HG02759 (cell line): ENCODE data around the gene EEA1.
"Not testable (repeated sequence)": the region's sequence is repeated elsewhere in the genome, so short reads cannot be mapped to it uniquely, and the experiment has no call there.

Experiments
- ATAC-seq: cut with Tn5 transposase; IDR thresholded peaks from one replicate; pipeline ENCODE4 v1.9.1; 2021; ENCODE audit warnings: mild to moderate bottlenecking, moderate library complexity; ENCODE audit not compliant: unreplicated experiment

EEA1 gene

DNA sequence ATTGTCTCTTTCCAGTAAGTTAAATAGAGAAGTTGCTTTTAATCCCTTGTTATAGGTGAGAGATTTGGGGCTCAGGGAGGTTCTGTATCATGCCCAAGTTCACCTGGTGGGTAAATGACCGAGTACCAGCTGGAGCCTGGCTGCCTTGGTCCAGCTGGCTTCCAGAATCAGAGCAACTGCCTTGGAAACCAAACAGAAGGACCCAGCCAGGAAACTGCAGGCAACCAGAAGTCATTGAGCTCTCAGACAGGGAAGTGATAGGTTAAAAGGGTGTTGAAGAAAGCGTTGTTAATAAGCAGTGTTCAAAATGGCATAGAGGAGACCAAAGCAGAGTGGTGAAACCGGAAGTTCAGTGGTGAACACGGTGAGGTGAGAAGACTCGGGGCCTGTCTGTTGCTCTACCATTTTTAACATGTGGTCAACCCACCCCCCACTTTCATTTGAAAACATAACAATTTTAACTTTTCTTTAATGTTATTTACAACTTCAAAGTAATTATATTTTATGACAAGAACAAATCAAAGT lies 171.4 kb downstream of the EEA1 start:
- ATAC-seq: no peak

DNA sequence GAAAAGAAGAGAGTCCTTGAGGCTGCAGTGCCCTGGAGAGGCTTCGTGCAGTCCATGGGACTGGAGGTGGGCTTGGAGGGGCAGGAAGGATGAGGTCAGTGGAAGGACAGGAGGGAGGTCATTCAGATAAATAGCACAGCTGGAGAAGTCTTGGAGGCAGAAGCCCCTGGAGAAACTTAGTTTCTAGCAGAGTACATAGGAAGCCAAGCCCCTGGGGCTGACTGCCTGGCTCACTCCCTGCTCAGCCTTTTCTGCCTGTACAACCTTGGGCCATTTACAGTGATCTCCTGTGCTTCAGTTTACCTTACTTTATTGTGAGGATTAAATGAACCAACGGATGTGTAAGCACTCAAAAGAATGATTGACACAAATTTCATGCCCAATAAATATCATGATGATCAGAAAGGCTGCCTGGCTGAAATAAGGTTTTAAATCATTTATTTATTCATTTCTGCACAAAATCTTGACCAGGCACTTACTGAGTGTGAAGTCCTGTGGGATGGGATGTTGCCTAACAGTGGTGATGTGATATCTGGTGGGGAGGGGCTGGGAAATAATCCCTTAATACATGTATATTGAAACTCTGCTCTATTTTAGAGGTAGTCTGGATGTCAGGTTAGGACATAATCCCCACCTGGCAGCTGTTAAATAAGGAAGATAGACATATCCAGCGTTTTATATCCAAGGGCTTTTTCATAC lies 172.0 kb downstream of the EEA1 start:
- ATAC-seq: no peak

DNA sequence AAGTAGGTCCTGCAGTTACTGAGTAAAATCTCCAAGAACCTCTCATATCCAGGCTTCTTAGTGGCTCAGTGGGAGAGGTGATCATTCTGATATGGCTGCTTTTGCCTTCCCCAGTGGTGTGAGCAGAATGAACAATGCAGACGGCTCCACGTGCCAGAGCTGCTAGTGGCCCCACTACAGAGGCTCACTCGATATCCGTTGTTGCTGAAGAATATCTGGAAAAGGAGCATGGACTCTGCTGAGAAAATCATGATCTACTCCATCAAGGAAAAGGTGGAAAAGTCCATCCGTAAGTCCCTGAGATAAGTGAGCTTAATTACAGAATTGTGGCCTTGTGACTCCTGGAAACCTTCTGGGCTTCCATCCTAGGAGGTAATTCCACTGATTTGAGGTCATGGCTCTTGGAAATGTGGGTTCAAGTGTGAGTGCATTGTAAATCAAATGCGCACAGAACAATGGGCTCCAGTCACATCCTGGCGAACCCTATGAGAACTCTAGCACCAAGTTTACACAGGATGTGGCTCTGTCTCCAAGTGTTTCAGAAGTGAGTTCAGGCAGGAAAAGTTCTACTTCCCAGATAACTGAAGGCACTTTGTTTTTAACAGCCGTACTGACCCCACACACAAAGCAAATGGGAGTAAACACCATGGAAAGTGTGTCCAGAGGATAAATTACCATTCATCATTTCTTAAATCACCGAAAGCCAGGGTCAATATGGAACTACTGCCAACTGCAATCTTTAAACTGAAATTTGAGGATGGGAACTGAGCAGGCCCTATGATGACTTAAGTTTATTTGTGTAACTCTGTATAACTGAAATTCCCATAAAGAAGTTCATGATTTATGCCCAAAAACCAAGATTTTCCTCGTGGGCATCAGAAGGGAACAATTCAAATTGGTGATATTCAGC lies 174.9 kb downstream of the EEA1 start:
- no peak for ATAC-seq

DNA sequence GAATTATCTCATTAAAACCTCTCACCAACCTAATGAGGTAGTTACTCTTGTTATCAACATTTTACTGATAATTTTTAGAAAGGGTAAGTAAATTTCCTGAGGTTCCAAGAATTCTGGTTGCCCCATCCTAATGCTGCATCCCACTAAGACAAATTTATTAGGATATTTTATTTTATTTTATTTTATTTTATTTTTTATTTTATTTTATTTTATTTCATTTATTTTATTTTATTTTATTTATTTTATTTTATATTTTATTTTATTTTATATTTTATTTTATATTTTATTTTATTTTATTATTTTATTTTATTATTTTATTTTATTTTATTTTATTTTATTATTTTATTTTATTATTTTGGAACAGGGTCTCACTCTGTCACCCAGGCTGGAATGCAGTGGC lies 179.4 kb downstream of the EEA1 start:
- not testable (repeated sequence) for ATAC-seq

DNA sequence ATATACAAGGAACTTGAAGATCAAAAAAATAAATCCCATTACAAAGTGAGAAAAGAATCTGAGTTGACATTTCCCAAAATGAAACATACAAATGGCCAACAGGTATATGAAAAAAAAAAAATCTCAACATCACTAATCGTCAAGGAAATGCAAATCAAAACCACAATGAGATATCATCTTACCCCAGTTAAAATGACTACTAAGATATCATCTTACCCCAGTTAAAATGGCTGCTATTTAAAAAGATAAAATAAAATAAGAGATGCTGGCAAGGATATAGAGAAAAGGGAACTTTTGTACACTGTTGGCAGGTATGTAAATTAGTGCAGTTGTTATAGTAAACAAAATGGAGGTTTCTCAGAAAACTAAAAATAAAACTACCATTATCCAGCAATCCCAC lies 181.9 kb downstream of the EEA1 start:
- no peak for ATAC-seq

DNA sequence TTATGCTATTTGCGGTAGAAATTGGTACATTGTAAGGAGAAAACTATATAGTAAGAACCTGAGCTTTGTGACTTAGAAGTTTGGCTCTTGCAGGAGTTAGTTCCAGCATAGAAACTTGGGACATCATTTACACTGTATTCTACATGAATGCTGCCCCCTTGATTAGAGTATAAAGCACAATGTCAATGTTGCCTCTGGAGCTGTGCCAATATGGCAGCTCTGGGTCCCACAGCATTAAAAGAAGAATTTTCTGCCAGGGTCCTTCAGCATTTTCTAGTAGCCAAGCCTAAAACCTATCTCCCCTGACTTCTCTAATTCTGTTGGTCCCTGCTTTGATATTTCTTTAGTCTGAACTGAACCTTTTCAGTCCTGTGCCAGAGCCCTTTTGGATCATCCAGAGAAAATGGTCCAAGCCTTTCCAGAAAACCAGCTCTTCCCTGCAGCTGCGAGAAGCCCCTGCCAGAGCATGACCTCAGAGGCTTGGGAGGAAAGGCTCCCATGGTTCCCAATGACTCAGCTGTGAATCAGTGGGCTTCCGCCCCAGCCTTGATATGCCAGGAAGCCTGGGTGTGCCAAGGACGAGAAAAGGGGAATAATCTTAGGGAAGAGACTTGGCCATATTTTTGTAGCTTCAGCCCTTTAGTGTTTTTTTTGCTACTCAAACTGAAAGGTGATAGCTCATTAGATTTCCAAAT lies 183.1 kb downstream of the EEA1 start:
- ATAC-seq: no peak

DNA sequence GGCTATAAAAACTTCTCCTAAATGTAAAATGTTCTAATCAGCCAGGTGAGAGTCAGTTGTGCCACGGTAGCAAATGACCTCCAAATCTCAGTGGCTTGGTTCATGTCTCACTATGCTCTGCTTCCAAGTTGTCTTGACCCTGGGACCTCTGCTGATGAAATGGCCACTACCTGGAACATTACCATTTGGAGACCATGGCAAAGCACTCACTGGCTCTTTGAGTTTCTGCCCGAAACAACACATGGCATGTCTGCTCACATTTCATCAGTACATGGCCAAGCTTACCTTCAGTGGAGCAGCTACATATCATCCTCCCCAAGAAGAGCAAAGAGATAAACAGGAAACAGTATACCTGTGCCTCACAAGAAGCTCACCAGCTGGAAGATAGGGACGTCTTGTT lies 186.1 kb downstream of the EEA1 start:
- no peak for ATAC-seq

DNA sequence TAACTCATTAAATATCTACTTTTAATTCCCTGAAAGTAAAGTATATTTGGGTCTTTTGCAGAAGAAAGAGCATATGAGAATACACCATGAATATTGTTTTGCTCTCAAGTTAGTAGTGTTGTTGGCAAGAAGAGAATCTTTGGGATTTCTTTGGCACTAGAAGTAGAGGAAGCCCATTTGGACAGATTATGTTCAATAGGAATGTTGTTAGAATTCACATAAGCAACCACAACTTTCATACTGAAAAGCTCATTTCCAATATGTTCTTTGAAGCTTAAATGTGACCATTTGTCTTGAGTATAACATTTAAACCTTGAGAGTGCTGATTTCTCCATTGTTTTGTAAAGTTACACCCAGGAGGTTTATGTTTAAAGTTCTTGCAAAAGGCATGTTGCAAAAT lies 188.7 kb downstream of the EEA1 start:
- no peak for ATAC-seq

DNA sequence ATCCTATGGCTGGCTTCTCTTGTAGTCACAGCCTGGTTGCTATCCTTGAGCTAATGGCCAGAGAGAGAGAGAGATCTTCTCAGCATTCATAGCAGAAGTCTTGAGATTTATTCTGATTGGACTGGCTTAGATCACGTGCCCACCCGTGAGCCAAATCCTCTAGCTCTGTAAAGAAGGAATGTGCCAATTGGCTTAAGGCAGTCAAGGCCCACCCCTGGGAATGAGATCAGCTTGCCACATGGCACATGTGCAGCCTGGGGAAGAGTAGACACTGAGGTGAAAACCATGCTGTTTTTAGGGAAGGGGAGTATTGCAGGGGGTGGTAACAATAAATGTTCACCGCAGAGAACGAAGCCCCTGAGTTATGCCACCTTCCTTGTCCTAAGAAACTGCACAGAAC lies 190.0 kb downstream of the EEA1 start:
- ATAC-seq: no peak

DNA sequence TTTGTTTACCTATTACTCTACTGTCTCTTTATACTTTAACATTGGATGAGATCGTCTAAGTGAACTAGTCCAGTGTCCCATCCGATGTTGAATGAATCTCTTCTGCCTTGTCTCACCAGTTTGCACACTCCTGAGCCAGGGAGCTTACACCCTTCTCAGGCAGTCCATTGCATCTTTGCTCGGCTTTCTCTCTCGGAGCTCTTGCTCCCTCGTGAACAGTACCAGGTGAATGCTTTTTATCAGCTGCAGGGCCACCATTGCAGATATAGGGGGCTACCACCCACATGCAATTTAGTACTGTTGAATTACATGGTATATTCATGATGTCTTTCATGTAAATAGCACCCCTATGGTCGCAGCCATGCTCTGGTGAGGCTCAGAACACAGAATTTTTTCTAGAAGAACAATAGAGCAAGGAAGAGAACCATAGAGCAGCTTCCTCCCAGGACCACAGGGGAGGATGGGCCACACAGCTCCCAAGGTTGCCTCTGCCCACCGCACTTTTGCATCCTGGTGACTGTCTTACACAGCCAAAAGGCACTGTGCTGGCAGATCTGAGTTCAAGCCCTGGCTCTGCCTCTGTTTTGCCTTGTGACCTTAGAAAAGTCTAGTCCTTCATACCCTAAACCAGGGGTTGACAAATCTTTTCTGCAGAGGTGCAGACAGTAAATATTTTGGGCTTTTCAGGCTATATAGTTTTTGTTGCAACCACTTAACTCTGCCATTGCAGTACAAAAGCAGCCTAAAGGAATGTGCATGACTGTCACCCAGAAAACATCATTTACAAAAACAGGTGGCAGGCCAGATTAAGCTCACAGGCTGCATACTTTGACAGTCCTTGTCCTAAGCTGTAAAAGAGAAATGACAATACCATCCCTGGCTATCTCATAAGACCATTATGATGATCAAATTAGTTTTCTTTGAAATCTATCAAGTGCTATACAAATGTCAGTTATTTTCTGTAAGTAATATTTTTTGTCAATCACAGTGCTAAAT lies 190.9 kb downstream of the EEA1 start:
- no peak for ATAC-seq

DNA sequence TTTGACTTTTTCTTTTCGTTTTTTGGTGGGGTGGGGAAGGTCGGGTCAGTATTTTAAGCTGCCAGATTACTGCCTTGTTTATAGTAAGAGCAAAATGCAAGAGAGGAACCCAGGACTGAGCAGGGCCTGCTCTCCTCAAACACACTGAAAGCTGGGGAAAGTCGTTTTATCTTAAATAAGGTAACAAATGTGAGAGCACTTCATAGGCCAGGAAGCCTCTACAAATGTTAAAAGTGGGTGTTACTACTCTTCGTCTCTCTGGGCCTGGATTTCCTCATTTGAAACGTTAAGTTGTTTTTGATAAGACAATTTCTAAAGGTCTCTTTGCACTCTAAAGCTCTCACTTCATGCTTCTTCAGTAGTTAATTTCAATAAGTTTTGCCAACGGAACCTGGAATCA lies 192.5 kb downstream of the EEA1 start:
- no peak for ATAC-seq

DNA sequence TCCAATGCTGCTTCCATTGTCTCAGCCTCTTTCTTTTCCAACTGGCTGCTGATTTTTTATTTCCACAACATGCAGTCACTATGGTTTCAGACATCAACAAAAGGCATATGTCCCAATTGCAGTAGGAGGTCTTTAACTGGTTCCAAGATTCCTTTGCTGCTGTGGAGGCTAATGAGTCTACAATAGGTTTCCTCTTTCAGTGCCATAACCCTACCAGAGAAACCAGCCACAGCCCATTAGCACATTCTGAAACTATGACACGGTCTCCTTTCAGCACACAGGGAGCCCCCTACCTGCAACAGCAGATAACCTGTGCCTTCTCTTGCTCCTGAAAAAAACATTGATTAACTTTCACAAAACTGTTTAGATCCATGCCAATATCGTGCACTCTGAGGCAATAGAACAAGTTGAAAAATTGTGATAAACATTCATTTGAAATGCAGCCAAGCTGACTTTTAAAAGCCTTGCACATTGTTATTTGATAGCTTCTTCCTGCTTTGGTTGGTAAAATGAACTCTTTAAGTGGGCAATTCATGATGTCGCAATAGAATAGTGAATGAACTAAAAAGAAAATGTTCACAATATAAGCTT lies 193.9 kb downstream of the EEA1 start:
- no peak for ATAC-seq

DNA sequence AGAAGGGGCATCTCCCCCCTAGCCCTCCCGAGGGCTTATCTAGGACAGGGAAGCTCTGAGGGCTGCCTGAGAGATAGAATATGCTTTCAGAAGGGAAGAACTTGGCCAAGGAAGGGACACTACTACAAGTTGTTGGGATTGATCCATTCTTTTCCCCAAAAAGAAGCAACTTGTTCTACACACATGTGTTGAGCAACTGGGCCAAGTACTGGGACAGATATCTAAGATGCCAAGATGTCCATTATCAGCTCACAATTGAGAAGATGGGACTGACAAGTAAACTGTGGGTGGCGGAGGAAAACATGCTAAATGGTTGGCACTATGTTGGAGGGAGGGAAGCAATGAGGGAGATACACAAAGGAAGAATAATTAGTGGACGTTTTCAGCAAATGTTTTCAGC lies 195.4 kb downstream of the EEA1 start:
- ATAC-seq: no peak

DNA sequence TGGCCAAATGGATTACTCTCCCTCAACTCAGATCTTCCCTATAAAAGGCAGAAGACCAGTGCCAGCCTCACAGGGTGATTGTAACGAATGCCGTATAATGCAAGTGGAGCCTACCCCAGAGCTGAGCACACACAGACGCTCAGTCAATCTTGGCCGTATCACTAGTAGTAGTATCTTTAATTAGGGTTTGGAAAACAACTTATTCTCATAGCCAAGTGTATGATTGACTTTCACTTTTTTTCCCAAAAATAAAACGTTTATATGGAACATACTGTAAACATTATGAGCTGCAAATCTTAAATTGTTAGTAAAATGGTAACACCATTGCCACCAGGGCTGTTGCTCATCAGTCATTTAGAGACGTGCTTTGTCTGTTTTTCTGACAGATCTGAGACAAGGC lies 195.9 kb downstream of the EEA1 start:
- no peak for ATAC-seq

DNA sequence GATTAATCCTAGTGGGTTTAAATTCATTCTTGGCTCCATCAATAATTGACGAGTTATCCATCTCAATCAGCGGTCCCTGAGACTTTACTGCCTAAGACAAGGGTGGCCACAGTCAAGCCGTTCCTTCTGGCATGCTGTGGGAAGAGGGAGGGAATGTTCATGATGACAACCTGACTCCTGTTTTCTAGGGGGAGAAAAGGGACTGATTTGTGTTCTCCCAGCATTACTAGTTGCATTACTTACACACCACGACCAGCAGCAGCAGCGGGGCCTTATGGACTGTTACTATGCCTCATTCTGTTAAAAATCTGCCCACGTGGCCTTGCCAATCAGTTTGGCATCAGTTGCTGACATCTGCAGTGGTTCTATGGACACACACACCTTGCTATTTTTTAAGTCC lies 196.4 kb downstream of the EEA1 start:
- ATAC-seq: no peak

DNA sequence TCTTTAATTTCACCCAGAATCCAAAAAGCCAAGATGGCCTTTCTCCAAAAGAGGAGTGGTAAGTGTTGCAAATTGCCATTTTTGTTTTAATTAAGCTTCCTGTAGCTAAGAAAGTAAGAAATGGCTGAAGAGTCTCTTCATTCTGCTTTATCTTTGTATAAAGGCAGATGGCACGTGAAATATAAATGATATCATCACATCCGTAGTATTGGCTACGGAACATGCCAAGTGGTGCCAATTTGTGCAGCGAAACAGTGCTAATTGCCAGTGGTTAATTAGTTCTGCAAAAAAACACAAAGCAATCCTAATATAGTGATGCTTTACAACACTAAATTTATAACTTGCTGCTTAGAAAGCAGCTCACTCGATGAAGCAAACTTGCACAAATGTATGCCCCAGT lies 196.9 kb downstream of the EEA1 start:
- ATAC-seq: no peak

DNA sequence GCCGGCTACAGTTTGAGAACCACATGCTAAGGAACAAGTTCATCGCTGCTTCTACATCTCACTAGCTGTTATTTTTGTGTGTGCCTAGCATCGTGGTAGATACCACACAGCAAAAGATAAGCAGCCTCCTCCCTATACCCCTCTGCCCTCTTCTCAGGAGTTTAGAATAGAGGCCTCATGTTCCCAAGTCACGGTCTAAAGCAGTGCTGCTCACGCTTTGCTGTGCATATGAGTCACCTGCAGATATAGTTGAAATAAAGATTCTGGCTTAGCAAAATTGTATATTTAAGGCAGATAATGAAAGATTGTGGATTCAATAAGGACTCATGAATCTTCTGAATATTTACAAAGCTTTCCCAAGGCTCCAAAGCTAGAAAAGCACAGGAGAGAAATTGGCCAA lies 198.3 kb downstream of the EEA1 start:
- ATAC-seq: no peak

DNA sequence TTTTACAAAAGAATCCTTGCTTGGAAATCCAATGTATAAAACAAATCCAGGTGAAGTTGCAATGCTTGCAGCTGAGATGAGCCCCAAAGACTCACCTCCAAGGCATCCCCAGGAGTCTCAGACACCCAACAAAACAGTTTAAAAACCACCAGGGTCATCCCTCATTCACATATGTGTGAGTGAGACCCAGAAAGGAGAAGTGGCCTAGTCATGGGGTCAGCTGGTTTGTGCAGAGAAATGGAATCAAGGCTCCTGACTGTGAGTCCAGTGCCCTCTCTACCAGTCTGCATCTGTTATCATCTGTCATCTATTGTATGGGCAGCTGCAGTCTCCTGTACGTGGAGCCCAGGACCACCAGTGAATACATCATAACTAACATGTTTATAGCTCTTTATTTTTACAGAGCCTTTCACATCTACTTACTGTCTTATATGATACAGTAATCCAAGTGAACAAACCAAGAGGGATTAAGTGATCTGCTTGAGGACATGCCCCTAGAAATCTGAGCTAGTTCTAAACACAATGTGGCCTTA lies 199.3 kb downstream of the EEA1 start:
- no peak for ATAC-seq

DNA sequence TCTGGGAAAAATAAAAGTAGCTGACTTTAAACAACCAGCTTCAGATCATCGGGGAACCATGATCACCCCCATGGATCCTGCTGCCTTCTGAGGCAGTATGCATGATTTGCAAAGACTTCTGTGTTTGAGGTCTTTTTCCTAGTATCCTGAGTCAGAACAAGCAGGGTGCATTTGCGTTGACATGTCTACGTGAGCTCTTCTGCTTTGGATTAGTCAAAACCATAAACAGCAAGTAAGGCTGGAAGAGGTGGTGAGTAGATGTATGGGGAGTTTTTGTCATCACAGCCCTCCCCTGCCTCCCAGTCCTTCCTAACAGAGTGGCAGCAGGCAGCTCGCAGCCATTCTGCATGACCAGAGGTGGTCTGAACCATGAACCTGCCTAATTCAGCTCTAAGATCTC lies 202.2 kb downstream of the EEA1 start:
- ATAC-seq: no peak

DNA sequence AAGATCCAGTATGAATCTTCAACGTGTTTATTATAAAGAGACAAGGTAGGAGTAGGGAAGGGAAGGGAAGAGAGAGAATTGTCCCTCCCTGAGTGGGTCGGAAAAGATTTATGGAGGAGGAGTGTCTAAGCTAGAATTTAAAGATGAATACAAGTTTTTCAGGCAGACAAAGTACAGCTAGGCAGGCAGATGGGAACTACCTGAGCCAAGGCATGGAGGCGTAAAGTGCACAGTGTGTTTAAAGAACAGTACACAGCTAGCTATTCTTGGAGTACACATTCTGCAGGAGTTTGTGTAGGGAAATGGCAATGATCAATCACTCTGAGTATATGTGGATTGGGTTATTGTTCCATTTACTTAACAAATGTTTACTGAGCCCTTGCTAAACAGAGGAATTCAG lies 206.2 kb downstream of the EEA1 start:
- no peak for ATAC-seq
